ENCODE data around the gene SLC13A4. TPM values are rescaled to one million over a fixed set of nuclear protein-coding genes. Genes with fewer than 3 reads are reported as not detected.
"Not testable (repeated sequence)": the region's sequence is repeated elsewhere in the genome, so short reads cannot be mapped to it uniquely, and the experiment has no call there.

The SLC13A4 gene
- total RNA-seq (0.26 and 0.50 TPM in 2 replicates), polyA plus RNA-seq (0.32 and 2.3 TPM in 2 replicates), polyA minus RNA-seq (ENCODE audit: low replicate concordance) (0.37 and 6.5 TPM in 2 replicates)
- 0.28 and 0.99 TPM in 2 replicates for polyA plus RNA-seq (2012)

DNA sequence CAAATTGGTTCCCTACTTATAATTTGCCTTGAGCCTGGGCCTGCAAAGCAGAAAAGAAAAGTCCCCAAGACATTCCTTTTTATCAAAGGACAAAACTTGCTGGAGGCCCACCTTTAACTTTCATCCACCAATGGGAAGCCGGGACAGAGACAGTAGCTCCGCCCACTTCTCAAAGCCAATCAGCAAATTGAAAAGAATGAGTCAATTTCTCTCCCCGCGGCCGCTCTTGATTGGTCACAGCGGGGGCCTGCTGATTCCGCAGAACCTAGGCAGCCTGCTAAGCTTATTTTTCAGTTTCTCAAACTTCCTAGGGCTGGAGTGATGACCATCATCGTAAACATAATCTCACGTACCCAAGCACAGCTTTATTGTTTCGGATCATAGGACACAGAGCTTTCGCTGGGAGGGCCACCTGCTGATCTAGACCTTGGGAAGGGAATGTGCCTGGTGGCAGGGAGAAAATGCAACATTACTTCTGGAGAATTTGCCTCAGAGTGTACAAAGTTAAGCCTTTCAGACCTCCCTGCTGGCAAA, at the start of gene SLC13A4:
Gene SLC13A4, minus strand, starts transcription at position 51 of the 534 bp plus-strand sequence. CDS start 690 bp downstream, outside the sequence.
- H3K4me2 ChIP-seq (ENCODE audit: extremely low read depth, insufficient read depth, low read length): no peak within 1 kb of the TSS
- H3K9ac ChIP-seq (ENCODE audit: insufficient read depth, low read length): no peak within 1 kb of the TSS
- no peak within 1 kb of the TSS for H3K27ac ChIP-seq (ENCODE audit: insufficient read depth, low read length)
- H4K20me1 ChIP-seq (ENCODE audit: control insufficient read depth, extremely low read depth, insufficient read depth, low read length): no peaks in the 10 kb centered on the region
- H3K27me3 ChIP-seq (ENCODE audit: control insufficient read depth, insufficient read depth, low read length): no peaks in the 10 kb centered on the region
- no peak for DNase-seq (ENCODE audit: low read depth in 2 of 2)
- no peak within 1 kb of the TSS for H3K4me3 ChIP-seq (replicated peaks in 1 of 4; ENCODE audit: control extremely low read depth in 1 of 4, insufficient read depth in 1 of 4, low read depth in 3 of 4, low read length in 4 of 4)
- H2AFZ ChIP-seq (ENCODE audit: low read length): no peak within 1 kb of the TSS
- H3K4me1 ChIP-seq (ENCODE audit: control insufficient read depth, extremely low read depth, insufficient read depth, low read length): no peaks in the 10 kb centered on the region
- H3K9me3 ChIP-seq (ENCODE audit: control insufficient read depth, insufficient read depth, low read depth, low read length): no peaks in the 10 kb centered on the region
- no peaks in the 10 kb centered on the region for H3K79me2 ChIP-seq (ENCODE audit: control insufficient read depth, insufficient read depth, low read length)
- H3K36me3 ChIP-seq (ENCODE audit: control insufficient read depth, insufficient read depth, low read length): peaks cover 2% of the 10 kb centered on the region
- TF ChIP-seq EZH2 (IDR thresholded peaks at IDR 0.05; ENCODE audit: low read length, missing control alignments): no peak
- no peak for TF ChIP-seq CTCF (conservative IDR thresholded peaks at IDR 0.05 in 1 of 2, IDR thresholded peaks at IDR 0.05 in 1 of 2; ENCODE audit: low read depth in 1 of 2, low read length in 2 of 2)

DNA sequence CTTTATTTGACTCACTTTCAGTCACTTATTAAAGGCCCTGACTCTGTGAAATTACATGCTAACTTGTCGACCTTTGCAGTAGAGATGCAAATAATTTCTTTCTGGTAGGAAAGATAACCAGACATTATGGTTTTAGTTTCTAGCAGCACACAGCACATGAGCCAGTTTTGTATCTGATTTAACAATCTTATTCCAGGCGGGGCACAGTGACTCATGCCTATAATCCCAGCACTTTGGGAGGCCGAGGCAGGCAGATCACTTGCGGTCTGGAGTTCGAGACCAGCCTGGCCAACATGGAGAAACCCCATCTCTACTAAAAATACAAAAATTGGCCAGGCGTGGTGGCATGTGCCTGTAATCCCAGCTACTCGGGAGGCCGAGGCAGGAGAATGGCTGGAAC, 47.9 kb upstream of the SLC13A4 start:
- H3K9me3 ChIP-seq (ENCODE audit: control insufficient read depth, insufficient read depth, low read depth, low read length); H3K4me2 ChIP-seq (ENCODE audit: extremely low read depth, insufficient read depth, low read length); H3K27ac ChIP-seq (ENCODE audit: insufficient read depth, low read length); H3K27me3 ChIP-seq (ENCODE audit: control insufficient read depth, insufficient read depth, low read length); H2AFZ ChIP-seq (ENCODE audit: low read length); DNase-seq (ENCODE audit: low read depth in 2 of 2); H3K4me3 ChIP-seq (replicated peaks in 1 of 4; ENCODE audit: control extremely low read depth in 1 of 4, insufficient read depth in 1 of 4, low read depth in 3 of 4, low read length in 4 of 4); H3K4me1 ChIP-seq (ENCODE audit: control insufficient read depth, extremely low read depth, insufficient read depth, low read length); H3K36me3 ChIP-seq (ENCODE audit: control insufficient read depth, insufficient read depth, low read length); H3K9ac ChIP-seq (ENCODE audit: insufficient read depth, low read length); H4K20me1 ChIP-seq (ENCODE audit: control insufficient read depth, extremely low read depth, insufficient read depth, low read length); H3K79me2 ChIP-seq (ENCODE audit: control insufficient read depth, insufficient read depth, low read length): not testable (repeated sequence)

DNA sequence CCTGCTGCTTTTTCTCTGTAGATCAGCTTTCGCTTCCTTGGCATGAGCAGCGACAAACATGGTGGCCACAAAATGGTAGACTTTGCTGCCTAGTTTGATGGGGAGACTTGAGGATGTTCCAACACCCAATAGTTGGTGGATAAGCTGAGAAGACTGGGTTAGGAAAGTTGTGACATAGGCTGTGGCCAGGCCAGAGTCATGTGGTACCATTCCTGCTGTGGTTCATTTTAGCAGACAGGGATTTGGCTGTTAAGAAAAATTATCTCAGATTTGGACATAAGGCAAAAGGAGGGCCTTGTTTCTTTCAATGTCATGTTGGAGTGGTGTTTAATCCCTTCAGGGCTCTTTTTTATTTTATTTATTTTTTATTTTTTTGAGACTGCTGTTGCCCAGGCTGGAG, 47.2 kb upstream of the SLC13A4 start:
- no peaks in the 10 kb centered on the region for H3K4me1 ChIP-seq (ENCODE audit: control insufficient read depth, extremely low read depth, insufficient read depth, low read length)
- no peaks in the 10 kb centered on the region for H3K27me3 ChIP-seq (ENCODE audit: control insufficient read depth, insufficient read depth, low read length)
- H3K36me3 ChIP-seq (ENCODE audit: control insufficient read depth, insufficient read depth, low read length): no peaks in the 10 kb centered on the region
- DNase-seq (ENCODE audit: low read depth in 2 of 2): no peak
- no peaks in the 10 kb centered on the region for H3K9me3 ChIP-seq (ENCODE audit: control insufficient read depth, insufficient read depth, low read depth, low read length)
- H4K20me1 ChIP-seq (ENCODE audit: control insufficient read depth, extremely low read depth, insufficient read depth, low read length): no peaks in the 10 kb centered on the region
- no peak overlapping the region for H3K4me3 ChIP-seq (replicated peaks in 1 of 4; ENCODE audit: control extremely low read depth in 1 of 4, insufficient read depth in 1 of 4, low read depth in 3 of 4, low read length in 4 of 4)
- no peaks in the 10 kb centered on the region for H3K79me2 ChIP-seq (ENCODE audit: control insufficient read depth, insufficient read depth, low read length)
- no peak for TF ChIP-seq EZH2 (IDR thresholded peaks at IDR 0.05; ENCODE audit: low read length, missing control alignments)
- no peak for TF ChIP-seq CTCF (conservative IDR thresholded peaks at IDR 0.05 in 1 of 2, IDR thresholded peaks at IDR 0.05 in 1 of 2; ENCODE audit: low read depth in 1 of 2, low read length in 2 of 2)
- no peak overlapping the region for H3K27ac ChIP-seq (ENCODE audit: insufficient read depth, low read length)
- H2AFZ ChIP-seq (ENCODE audit: low read length): no peak overlapping the region
- H3K9ac ChIP-seq (ENCODE audit: insufficient read depth, low read length): no peak overlapping the region
- H3K4me2 ChIP-seq (ENCODE audit: extremely low read depth, insufficient read depth, low read length): no peak overlapping the region

All from fibroblast of lung (primary cell).